HG02571 (cell line): ENCODE data around the gene ABCB6.

ENCODE experiments used
- ATAC-seq: cut with Tn5 transposase; IDR thresholded peaks from one replicate; pipeline ENCODE4 v1.9.1; 2021; ENCODE audit warnings: mild to moderate bottlenecking, moderate library complexity; ENCODE audit not compliant: unreplicated experiment

ABCB6 gene

GRCh38 chr2:219245899-219246230, 27.1 kb upstream of the ABCB6 start:
- ATAC-seq: no peak

GRCh38 chr2:219245148-219245898, 26.6 kb upstream of the ABCB6 start, which contains the start of the genes GLB1L and STK16:
Gene GLB1L, minus strand, starts transcription at chr2:219245444. Its CDS starts 1,871 bp downstream, at chr2:219243573.
Gene STK16, plus strand, starts transcription at chr2:219245479. Its CDS starts 521 bp downstream, at chr2:219246000.
- ATAC-seq: peak; percentile 68

DNA sequence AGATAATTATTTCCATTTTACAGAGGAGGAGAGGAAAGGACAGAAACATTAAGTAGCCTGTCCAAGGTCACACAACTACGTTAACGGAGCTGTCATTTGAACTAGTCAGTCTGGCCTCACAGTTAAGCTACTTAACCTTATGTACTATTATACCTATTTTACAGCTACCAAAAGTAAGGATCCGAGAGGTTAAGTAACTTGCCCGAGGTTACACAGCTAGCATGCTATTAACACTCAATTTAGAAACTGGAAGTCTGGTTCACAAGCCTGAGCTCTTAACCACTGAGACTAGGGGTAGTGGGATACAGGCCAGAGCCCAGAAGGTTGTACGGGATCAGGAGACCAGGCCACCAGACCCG, 26.0 kb upstream of the ABCB6 start:
- no peak for ATAC-seq

DNA sequence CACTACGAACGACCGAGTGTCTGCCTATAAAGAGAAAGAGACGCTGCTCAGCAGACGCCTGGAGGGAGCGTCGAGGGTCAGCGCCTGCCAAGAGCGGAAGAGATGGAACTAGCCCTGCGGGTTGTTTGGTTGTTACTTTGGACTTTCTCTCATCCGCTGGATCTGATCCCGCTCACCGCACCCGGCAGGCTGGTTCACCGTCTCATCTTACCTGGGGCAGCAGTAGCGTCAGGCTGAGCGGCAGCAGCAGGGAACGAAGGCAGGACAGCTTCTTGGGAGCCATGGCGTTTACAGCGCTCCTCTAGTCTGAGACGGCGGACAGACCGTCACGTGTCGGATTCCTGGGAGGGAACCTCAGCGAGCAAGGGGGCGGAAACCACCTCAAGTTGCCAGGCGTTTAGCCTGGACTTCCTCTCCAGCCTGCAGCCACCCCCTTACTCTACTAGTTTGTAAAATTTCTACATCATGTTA, 24.6 kb upstream of the ABCB6 start:
- no peak for ATAC-seq

DNA sequence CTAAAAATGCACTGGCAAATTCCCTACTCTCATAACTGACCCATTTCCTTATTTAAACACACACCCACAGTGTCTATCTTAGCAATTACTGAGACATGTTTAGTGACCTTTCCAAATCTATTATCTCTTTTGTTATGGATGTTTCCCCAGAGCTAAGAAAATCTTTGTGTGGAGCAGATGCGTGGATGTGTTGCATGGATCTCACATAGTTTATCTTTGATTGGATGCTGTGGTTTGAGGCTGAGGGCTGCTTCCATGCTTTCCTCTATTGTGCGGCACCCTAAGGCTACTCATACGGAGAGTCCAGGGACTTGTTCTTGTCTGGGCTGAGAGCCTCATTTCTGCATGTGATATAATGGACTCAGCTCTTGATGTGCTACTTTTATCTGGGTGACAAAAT, 15.6 kb upstream of the ABCB6 start:
- ATAC-seq: no peak

DNA sequence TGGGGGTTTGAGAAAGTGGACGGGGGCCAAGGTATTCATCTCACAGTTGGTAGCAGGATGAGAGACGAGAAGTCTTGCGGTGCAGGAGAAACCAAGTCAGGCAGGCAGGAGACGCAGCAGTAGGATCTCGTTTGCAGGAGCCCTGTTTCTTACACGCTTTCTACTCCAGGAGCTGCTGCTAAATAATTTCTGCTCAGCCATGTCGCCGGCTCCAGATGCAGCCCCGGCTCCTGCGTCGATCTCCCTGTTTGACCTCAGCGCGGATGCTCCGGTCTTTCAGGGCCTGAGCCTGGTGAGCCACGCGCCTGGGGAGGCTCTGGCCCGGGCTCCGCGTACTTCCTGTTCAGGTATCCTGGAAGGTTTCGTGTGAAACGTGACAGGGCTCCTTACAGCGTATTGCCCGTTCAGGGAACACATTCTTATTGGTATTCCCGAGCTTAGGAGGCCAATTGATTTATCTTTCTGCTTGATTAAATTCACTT, 11.3 kb upstream of the ABCB6 start:
- ATAC-seq: no peak

DNA sequence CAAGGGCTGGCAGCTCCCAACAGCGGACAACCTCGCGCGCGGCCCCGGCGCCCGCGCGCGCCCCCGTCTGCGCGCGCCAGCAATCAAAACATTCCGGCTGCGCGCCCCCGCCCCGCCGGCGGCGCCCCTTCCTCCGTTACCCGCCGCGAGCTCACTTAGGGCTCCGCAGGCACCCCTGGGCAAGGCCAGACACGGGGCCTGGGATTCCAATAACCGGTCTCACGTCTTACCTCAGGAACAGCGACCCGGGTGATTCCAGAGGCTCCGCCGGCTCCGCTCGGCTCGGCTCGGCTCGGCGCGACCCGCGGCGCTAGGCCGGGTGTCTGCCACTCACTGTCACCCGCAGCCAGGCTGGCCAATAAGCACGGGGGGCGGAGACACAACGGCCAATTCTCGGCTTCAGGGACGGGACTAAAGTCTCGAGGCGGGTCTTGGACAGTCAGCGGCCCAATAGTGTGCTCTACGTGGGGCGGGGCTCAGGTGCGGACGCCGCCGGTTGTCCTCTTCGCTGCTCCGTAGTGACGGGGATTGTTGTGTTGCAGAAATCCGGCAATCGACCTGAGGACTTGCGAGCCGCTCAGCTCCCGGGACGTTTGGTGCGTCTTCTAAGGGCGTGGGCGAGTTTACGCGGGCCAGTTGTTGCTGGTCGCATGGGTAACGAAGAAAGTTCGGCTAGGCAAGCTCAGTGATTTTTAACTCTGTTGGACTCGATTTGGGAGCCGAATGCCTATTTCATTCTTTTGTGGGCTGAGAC, 10.7 kb upstream of the ABCB6 start, which contains the start of the genes ANKZF1 and ATG9A:
TSS of gene ANKZF1 (plus strand) at position 502 of the 754 bp plus-strand sequence. CDS start 452 bp downstream, outside the sequence.
TSS of gene ATG9A (minus strand) at position 332 of the 754 bp plus-strand sequence. CDS start 1,612 bp downstream, outside the sequence.
- peak; percentile 97 for ATAC-seq

DNA sequence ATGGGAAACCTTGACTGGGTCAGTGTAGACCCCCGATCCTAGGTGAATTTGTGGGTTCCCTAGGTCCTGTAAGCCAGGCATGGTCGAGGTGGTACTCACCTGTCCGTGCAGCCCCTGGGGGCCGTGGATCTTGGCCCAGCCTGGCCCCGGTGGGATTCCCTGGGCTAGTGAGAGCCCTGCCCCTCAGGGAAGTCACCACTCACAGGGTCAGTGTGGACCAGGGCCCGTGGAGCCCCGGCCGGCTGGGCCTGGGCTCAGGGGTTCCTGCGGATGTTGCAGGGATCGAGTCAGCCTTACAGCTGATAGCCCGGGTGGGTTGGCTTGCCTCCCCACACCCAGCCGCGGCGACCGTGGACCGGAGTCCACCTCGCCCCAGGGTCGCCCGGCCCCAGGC, 10.2 kb upstream of the ABCB6 start:
- ATAC-seq: no peak

- ATAC-seq: no peak
These were observed 9.5 kb upstream of the ABCB6 start for GRCh38 chr2:219228041-219228910.

- ATAC-seq: no peak
These were observed 6.6 kb upstream of the ABCB6 start for GRCh38 chr2:219225350-219225749.

GRCh38 chr2:219223831-219224610, 5.3 kb upstream of the ABCB6 start:
- no peak for ATAC-seq

DNA sequence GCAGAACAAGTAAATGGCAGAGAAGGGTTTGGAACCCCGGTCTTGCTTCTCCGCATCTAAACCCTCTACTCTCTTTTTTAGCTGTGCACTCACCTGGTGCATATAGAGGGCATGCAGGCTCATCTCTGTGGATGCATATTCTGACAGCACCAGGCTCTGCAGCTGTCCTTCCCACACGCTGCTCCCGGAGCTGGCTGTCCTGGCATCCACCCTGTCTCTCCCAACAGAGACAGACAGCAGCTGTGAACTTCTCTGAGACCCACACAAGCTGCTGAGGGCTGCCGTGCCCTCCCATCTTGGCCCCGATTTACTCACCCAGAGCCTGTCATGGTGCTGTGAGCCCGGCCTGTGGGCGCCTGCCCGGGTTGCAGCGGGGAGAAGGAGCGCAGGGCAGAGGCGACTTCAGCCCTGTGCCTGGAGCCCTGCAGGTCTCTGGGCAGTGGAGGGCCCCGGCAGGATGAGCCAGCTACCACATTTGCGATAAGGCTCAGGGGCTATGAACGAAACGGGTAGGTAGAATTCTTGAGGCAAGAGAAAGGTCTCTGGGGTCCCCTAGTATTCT, 3.3 kb upstream of the ABCB6 start:
- no peak for ATAC-seq

DNA sequence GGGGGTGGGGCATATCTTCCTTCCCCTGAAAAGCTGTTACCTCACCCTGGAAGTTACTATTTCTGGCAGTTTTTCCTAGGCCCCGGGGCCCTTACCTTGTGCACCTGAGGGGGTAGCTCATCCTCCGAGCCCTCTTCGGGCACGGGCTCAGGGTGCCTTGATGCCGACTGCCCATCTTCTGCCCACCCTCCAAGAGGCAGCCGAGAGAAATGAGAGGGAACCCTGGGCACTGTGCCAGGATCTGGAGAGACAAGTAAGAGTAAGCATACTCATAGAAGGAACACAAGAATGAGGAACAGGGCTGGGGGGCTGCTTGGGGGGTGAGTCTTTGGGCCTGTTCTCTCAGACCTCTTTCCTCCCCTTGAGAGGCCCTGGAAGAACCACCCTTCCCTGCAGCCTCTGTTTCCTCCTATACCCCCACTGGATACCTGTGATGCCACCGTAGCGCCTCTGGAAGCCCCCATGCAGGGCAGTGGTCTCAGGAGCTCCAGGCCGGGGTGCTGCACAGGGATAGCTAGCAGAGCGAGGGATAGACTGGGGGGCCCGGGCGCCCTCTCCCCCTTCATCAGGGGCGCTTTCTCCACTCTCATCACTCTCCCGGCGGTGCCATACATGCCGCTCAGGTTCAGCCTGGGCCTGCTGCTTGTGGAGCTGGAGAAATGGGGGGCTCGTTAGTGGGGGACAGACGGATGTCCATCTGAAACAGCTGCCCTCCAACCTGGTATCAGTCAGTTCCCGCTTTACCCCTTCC, 2.1 kb upstream of the ABCB6 start:
- ATAC-seq: no peak

GRCh38 chr2:219219784-219220532, 1.2 kb upstream of the ABCB6 start:
- ATAC-seq: no peak

GRCh38 chr2:219218217-219218731, 484 bp downstream of the ABCB6 start:
- ATAC-seq: peak; percentile 26

- ATAC-seq: no peak
These were observed 2.2 kb downstream of the ABCB6 start for GRCh38 chr2:219216535-219216915.

GRCh38 chr2:219215871-219216534, 2.8 kb downstream of the ABCB6 start:
- no peak for ATAC-seq

- no peak for ATAC-seq
These were observed 4.0 kb downstream of the ABCB6 start for GRCh38 chr2:219214786-219215185.
